Loucy (cell line): Measurements from ENCODE around the gene CCL15.

ENCODE experiments used
- EZH2phosphoT487 ChIP-seq: fragments of 200-600 bp; IDR thresholded peaks from 2 replicates; pipeline ENCODE4 v1.6.1; 2018; ENCODE audit warnings: antibody characterized with exemption, mild to moderate bottlenecking, moderate library complexity, borderline replicate concordance
- TF ChIP-seq, protein P1 (sequence below): fragments of 200-600 bp; sonication (generic); conservative IDR thresholded peaks from 2 replicates; pipeline ENCODE4 v1.5.1; 2014; ENCODE audit warnings: mild to moderate bottlenecking, antibody characterized with exemption, low read length

GRCh38 chr17:35984140-35984539 lies 17.2 kb downstream of the CCL15 start:
- TF ChIP-seq EZH2phosphoT487 = no peak
- TF ChIP-seq, protein P1, sequence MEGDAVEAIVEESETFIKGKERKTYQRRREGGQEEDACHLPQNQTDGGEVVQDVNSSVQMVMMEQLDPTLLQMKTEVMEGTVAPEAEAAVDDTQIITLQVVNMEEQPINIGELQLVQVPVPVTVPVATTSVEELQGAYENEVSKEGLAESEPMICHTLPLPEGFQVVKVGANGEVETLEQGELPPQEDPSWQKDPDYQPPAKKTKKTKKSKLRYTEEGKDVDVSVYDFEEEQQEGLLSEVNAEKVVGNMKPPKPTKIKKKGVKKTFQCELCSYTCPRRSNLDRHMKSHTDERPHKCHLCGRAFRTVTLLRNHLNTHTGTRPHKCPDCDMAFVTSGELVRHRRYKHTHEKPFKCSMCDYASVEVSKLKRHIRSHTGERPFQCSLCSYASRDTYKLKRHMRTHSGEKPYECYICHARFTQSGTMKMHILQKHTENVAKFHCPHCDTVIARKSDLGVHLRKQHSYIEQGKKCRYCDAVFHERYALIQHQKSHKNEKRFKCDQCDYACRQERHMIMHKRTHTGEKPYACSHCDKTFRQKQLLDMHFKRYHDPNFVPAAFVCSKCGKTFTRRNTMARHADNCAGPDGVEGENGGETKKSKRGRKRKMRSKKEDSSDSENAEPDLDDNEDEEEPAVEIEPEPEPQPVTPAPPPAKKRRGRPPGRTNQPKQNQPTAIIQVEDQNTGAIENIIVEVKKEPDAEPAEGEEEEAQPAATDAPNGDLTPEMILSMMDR = no peak
